NCI-H226 (cell line): Measurements from ENCODE around the gene ELP4.

Experiments used
- DNase-seq: peaks from one replicate; pipeline ENCODE4 v3.0.0-alpha.2; 2015

ELP4 gene

GRCh38 chr11:31802990-31803812 is 293.6 kb downstream of the ELP4 start:
- DNase-seq: no peak

DNA sequence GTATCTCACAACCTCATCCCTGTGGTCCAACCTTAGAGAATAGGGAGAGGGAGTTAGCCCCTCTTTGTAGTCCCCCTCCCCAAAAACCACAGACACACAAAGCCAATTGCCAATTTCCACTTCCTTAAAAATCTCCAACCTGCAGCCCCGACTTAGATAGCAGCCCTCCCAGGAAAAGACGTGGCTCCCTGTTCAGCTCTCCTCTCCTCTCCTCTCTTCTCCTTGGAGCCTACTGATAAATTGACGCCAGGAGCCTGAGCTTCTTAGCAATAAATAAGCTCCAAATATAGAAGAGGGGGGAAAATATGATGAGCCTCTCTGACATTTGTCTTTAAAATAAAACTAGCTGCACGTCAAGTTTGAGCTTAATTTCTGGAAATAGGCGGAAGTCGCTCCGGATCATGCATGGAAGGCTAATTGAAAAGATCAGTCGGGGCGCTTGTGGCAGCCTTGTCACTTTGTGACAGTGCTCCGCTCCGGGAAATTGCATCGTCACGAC is 294.3 kb downstream of the ELP4 start:
- DNase-seq: no peak

DNA sequence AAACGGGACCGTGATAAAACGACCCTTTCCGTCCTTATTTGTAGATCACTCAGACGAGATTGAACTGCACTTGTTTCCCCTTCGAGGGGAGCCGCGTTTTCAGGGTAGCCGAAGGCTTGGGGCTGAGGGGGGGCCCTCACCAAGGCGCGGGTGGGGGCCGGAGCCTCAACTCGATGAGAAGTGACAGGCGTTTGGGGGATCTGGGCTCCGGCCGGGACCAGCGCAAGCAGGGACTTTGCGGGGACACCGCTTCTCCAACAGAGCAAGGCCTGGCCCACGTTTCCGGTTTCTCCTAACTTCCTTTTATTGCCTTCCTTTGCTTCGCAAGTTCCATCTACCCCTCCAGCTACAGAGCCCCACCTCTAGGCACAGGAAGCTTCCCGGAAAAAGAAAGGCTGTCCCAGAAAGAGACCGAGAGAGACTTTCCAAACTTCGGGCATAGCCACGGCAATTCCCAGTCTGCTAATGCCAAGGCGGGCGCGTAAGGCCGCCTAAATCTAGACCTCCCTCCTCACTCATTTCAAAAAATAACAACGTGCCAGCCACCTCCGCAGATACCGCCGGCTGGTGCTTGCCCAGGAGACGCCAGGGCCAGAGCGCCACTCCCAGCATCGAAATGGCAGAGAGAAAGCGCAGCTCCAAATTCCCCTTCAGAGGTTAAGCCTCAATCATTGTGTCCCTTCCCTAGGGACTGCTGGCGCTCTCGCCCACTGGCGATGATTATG is 294.9 kb downstream of the ELP4 start:
- DNase-seq: no peak

GRCh38 chr11:31805037-31805628 is 295.6 kb downstream of the ELP4 start:
- no peak for DNase-seq

GRCh38 chr11:31805629-31806185 is 296.1 kb downstream of the ELP4 start:
- no peak for DNase-seq

DNA sequence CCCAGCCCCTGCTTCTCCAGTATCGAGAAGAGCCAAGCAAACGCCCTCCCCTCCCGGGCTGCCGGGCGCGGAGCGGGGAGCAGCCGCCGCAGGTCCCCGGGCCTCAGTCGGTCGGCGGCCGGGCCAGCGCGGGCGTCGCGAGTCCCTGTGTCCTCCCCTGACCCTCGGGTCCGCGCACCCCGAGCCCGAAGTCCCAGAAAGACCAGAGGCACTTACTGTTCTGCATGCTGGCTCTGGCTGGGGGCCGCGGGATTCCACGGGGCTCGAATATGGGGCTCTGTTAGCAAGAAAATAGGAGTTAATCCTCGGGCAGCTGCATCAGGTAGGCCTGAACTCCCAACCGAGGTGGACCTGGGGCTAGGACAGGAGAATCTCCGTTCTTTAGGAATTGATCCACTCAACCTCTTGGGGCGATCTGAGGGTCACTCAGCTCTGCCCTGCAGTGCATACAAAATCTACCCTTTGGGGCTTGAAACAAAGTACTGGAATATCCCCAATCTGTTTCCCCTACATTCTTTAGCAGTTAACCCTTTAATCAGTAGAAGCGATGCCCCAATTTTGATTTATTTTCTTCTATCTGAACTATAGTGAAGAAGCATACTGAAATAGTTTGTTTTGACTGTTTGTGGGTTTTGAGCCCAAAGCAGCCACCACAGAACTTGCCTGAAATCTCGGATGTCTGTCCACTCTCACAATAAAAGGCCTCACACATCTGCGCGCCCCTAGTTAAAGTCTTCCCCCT is 296.8 kb downstream of the ELP4 start:
- DNase-seq: no peak

- no peak for DNase-seq
These were observed 297.6 kb downstream of the ELP4 start for GRCh38 chr11:31806928-31807798.

GRCh38 chr11:31807799-31808667 is 298.5 kb downstream of the ELP4 start:
- no peak for DNase-seq

GRCh38 chr11:31808721-31809540 is 299.4 kb downstream of the ELP4 start:
- no peak for DNase-seq

GRCh38 chr11:31809541-31809856 is 299.9 kb downstream of the ELP4 start:
- no peak for DNase-seq

GRCh38 chr11:31809857-31810778 is 300.6 kb downstream of the ELP4 start:
- peak; percentile 19 for DNase-seq

DNA sequence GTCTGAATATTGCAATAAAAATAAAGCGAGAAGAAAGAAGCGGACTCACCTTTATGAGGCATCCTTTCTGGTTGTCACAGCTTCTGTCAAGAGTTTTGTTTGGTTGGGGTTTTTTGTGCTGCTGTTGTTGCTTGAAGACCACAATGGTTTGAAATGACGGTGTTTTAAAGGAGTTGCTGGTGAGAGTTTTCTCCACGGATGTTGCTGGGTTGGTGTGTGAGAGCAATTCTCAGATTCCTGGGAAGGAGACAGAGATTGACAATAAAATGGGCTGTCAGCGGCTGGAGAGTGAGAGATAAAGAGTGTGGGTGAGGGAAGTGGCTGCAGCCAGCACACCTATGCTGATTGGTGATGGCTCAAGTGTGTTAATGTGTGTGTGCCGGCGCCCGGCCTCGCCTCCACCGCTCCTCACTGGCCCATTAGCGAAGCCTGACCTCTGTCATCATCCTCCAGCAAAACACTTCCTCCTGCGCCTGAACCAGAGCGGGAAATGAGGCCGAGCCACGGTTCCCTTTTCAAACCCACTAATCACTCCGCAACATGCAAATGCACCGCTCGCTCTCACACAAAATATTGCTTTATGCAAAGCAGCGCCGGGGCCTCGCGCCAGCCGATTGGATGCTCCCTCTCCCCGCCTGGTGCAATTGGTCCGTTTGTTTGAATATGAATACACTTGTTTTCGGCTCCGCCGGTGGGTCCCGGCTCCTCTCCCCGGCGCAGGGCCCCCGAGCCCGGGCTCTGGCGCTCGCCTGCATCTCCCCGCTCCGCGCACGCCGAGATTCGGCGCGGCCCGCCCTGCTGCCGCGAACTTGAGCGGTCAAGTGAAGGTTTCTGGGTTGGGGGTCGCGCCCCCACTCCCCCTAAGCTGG is 301.4 kb downstream of the ELP4 start, which contains the start of gene PAX6:
Gene PAX6 (minus strand): TSS at position 544 of the 869 bp plus-strand sequence. CDS start 4,911 bp downstream, outside the sequence.
- peak; percentile 89 for DNase-seq

DNA sequence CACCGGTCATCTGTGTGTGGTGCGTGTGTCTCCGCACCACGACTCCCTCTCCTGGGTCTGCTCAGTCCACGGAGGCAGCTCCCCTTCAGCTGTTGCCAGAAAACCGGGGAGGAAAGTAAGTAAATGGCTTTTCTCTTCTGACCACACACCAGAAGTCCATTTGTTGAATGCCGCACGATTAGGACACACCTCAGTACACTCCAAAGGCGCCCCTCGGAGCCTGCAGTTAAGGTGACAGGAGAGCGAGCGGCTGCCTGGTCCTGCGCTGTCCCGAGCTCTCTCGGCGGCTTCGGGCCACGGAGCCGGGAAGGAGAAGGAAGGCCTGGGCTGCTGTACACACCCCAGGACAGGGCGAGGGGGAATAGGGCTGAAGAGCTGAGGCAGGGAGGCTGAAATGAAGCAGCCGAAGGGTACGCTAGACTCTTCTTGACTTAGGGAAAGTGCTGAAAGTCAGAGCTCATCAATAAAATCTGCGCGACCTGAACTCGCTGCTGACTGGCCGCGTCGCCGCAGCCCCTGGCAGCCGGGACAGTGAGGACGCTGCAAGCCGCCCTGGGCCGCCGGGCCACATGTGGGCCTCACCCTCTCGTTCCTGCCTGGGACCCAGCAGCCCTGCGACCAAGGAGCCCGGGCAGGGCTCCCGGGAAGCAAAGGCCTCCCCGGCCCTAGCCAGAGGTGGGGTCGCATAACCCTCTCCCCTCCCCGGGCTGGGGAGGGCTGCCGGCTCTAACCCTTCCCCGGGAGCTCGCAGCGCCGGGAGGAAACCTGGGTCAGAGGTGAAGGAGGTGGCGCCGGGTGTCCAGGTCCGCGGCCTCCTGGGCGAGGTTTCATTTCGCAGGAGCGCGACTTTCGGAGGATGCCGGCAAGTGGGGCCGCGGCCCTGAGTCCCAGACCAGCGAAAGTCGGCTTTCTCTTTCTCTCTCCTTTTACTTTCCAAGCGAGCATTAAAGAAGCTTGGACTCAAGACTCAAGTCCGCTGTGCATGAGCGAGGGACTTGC is 303.1 kb downstream of the ELP4 start:
- DNase-seq: no peak

GRCh38 chr11:31813391-31814175 is 304.0 kb downstream of the ELP4 start:
- DNase-seq: no peak

GRCh38 chr11:31814176-31814868 is 304.8 kb downstream of the ELP4 start:
- DNase-seq: no peak
